NCI-H1436 (cell line): ENCODE results near the gene ARMH3.
"Not testable (repeated sequence)": the region's sequence is repeated elsewhere in the genome, so short reads cannot be mapped to it uniquely, and the experiment has no call there.

ENCODE experiments used
- DNase-seq: peaks from one replicate; lab custom pipeline; 2025; lab: John Stamatoyannopoulos, UW

The ARMH3 gene

DNA sequence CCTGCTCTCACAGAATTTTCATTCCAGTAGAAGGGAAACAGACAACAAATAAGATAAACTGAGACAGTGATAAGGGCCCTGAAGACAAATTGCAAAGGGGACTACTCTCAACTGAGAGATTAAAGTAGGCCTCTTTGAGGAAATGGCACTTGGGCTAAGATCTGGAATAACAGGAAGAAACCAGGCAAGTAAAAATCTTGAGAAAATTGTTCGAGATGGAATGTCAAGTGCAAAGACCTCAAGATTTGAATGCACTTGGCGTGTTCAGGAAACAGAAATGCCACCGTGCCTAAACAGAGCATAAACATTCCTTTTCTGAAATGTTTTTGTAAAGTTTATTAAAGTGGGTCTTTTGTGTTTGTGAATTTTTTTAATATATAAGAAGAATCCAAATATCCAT lies 10.7 kb downstream of the ARMH3 start:
- DNase-seq, result no peak

DNA sequence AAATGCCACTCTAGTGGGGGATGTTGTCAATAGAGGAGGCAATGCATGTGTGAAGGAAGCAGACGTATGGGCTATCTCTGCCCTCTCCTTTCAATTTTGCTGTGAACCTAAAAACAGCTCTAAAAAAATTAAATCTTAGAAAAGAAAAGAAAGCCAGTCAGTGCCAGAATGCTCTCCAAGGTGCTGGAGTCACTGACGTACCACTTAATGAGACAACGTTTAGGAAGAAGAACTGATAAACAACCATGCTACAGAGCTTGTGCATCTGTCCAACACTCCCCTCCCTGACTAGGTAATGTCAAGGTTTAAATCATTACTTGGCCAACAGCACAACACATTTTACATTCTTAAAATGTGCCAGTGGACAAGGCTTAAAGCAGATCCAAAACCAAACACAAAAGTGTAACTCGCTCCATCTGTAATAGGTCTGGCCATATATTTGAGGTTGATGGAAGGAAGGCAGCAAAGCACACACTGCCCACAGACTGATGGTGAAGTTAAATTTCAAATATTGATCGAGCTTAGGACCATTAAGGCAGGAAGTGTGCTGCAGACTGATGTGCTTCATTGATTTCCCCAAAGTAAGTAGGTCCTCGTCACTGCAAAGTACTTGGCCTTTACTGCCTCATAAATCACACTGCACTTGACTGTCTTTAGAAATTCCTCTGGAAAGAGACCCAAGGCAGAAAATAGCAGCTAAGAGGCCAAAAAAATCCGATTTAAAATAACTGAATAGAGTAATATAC lies 15.5 kb downstream of the ARMH3 start:
- DNase-seq, result no peak

DNA sequence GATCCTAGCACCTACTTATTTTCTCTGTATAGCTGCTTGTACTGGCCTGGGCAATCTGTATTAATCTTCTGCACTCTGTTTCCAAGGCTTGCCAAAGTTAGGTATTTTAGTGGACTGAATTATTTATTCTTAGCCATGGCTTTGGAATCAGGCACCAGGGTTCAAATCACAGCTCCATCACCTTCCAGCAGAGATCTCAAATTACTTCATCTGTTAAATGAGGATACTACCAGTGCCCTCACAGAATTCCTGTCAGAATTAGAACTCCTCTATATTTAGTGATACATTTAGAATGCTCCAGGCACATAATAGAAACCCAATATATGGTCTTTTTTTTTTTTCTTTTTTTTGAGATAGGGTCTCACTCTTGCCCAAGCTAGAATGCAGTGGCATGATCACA lies 17.6 kb downstream of the ARMH3 start:
- no peak for DNase-seq

DNA sequence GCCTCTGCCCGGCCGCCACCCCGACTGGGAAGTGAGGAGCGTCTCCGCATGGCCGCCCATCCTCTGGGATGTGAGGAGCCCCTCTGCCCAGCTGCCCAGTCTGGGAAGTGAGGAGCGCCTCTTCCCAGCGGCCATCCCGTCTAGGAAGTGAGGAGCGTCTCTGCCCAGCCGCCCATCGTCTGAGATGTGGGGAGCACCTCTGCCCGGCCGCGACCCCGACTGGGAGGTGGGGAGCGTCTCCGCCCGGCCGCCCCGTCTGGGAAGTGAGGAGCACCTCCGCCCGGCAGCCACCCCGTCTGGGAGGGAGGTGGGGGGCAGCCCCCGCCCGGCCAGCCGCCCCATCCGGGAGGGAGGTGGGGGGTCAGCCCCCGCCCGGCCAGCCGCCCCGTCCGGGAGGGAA lies 20.2 kb downstream of the ARMH3 start:
- DNase-seq, result not testable (repeated sequence)

DNA sequence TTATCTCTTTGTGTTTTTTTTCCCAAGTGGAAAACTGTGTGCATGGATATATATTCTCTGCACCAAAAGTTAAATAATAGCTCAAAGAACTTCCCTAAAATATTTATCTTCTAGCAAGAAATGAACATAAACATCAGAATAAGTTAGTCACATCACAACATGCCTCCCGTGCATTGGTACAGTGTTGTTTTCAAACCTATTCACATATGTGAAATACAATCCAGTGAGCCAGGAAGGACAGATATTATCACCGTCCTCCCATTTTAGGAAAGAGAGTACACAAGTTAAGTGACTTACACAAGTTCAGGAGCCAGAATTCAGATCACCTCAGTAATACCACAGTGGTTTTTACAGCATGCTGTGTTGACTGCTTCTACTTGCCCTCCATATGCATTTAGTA lies 22.2 kb downstream of the ARMH3 start:
- no peak for DNase-seq

DNA sequence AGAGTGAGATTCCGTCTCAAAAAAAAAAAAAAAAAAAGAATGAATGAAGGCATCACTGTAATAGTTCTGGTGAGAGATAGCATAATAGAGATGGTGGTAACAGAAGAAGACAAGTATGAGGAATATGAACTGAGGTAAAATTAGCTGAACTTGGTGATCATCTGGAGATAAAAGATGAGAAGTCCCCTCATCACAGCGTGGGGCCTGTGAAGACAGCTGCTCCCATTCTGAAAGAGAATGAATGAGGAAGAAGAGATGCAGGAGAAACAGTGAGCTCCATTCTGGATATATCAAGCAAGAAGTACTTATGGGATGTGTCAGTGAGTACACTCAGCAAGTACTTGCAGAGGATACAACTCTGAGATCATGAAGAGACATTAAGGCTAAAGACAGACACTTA lies 28.7 kb downstream of the ARMH3 start:
- DNase-seq, result no peak

DNA sequence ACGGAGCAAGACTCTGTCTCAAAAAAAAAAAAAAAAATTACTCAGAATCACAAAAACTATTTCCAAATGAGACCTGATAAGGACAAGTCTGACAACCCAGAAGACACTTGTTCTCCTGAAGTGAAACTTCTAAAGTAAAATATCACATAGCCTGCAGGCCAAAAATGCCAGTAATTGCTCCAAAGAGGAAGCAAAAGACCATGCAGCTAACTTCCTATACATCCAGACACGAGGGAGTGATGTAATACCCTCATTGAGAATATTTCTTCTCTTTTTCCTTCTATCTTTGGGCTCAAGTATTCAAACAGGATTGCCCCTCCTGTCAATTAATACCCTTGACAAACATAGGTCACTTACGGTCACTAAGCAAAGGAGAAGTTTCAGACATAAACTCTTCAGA lies 31.2 kb downstream of the ARMH3 start:
- DNase-seq, result no peak

DNA sequence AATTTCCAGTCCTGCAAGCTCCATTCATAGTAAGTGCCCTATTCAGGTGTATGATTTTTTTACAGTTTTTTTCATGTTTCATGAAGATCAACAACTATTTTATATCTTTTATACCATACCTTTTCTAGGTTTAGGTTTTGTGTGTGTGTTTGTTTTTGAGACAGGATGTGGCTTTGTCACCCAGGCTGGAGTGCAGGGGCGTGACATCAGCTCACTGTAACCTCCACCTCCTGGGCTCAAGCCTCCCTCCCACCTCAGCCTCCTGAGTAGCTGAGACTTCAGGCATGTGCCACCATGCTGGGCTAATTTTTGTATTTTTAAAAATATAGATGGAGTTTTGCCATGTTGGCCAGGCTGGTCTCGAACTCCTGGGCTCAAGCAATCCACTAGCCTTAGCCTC lies 35.0 kb downstream of the ARMH3 start:
- DNase-seq, result no peak

DNA sequence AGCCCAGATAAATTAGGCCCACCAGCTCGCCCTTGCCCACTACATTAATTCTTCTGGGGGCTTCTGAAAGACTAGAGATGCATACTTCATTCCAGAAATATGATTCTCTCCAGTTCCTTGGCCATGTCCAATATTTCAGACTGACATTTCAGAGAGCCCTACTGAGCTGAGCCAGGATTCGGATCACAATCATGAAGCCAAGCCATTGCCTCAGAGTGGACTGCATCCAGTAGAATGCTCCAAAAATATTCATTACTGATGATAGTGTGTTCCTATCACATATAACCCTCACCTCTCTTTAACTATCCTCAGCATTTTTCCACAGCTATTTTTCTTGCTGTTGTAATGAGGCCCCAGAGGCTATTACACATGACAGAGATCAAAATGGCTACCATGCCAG lies 38.7 kb downstream of the ARMH3 start:
- DNase-seq, result no peak

DNA sequence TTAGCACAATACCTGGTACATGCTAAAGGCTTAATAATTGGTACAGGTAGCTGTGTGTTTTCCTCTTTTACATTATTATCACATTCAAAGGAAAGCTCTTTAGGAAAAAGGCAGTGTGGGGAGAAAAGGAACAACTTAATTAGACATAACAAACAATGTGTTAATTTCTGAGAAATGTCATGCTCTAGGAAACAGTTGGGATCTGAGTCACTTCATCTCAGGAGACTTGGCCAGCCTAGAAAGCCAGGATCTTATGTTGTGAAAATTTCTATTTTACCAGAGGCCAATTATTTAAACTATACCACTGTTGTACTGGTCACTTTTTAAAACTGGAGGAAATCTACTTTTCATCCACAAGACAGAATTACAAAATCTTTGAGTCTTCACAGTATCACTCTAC lies 39.6 kb downstream of the ARMH3 start:
- DNase-seq, result no peak

DNA sequence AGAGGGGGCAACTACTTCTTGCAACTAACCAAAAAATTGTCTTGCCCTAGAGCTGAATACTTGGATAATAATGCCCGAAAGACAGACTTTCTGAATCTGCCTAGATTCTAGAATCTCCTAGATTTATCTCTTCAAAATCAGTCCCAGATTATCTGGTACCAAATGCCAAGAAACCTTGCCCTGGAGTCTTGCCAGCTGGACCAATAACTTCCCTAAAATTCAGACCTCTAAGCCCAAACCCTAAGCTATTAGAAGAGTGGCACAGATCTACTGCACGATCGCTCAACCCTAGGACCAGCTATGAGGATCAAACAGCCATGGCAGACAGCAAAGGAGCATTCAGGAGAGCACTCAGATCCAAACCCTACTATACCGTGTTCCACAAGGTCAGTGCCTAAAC lies 45.0 kb downstream of the ARMH3 start:
- no peak for DNase-seq

DNA sequence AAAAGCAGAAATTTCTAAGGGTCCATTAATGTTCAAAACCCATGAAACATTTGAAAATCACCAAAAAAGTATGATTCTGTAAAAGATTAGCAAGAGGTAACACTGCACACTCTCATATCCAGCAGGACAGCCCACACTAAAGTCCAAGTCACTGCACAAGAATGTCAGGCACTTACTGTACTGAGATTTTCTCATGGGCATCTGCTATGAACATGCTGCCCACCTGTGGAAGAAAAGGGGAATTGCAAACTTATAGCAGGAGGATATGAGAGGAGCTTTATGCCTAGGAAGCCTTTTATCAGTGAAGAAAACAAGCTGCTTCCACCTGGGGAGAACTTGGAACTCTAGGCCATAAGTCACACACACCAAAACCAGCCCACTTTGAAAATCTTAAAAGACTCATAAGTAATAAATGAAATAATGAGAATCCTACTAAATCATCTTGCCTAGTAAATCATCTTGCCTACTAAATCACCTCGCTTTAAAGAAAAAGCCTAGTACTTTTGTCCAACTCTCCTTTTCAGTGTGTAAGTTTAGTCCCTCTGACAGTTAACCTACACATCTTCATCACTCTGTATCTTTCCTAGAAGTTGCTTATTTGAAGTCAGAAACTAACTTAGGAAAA lies 46.1 kb downstream of the ARMH3 start:
- peak; percentile 52 for DNase-seq

DNA sequence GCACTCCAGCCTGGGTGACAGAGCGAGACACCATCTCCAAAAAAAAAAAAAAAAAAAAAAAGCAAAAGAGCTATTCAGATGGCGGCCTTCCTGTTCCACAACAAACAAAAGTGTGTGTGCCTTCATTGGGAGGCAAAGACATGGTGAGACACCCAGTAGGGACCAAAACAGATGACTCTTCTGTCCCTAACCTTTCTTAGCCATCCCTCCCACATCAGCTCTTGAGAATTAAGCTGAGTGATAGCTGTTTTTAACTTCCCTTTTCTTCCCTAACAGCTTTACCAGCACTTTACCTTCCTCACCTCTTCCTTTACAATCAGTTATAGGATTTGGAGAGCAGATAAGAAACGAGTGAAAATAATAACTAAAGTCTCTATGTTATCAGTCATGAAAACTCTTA lies 48.2 kb downstream of the ARMH3 start:
- DNase-seq, result no peak

DNA sequence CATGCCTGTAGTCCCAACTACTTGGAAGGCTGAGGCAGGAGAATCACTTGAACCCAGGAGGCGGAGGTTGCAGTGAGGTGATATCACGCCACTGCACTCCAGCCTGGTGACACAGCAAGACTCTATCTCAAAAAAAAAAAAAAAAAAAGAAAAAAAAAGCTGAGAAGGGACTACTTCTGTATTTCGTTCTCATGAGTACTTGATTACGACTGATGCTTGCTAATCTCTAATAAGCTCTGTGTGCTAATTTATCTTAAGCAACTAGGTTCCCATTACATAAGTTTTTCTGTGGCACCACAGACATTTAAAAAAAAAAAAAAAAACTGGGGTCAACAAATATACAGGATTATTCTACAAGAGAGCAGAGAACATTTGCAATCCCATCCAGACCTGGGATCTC lies 48.9 kb downstream of the ARMH3 start:
- DNase-seq, result not testable (repeated sequence)

DNA sequence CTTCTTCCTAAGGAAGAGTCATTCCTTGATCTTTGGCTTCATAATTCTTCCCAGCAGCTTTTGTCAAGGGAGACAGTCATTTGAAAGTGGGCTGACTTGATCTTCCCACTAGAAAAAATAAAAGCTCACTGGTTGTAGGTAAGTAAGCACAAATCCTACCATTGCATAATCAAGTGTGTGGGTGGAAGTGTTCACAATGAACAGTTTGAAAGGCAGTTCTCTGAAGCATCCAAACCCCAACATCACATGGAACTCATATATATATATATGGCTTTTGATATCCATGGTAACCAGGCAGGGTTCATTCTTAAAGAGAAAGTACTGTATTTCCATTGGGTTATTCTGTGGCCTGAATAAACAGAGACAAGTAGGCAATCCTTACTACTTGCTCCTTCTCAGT lies 51.6 kb downstream of the ARMH3 start:
- DNase-seq, result no peak

DNA sequence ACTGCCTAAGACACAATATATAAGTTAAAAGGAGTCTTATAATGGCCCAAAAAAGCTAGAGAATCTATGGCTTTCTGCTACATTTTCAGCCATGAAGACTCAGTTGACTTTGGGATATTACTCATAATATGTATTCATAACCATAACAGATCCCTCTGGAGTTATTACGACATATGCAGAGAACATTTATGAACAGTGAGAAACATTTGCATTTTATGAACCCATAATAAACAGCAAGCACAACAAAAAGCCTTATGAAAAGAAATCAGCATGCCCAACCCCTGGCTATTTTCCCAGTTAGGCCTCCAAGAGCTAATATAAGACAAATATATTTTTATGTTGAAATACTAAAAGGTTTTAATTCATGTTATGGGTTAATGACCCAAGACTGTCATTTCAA lies 52.4 kb downstream of the ARMH3 start:
- DNase-seq, result no peak

DNA sequence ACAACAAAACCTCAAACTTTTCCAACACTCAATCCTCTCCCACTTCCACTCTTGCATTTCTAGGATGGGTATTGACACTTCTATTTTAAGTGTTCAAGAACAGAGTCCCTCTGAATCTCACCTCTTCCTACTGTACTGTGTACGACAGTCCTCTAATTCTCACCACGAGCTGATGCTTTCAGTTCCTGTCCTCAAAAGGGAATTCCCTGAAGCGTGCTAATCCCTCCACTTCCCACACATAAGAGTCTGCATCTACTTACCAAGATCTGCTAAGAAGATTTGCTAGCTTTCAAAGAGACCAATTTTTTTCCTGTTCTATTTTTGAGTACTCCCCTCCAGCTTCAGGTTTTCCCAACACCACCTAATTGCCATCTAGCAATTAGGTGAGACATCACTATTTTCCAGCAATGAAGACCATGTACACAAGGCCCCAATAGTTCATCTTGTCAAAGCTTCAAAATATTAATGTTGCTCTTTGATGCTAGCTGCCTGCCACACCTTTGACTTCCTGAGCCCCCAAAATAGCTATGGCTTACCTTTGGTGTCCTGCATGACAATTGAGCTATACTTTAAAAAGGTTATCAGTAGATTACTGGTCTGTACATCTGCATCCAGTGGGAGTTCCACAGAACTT lies 54.4 kb downstream of the ARMH3 start:
- DNase-seq, result no peak

DNA sequence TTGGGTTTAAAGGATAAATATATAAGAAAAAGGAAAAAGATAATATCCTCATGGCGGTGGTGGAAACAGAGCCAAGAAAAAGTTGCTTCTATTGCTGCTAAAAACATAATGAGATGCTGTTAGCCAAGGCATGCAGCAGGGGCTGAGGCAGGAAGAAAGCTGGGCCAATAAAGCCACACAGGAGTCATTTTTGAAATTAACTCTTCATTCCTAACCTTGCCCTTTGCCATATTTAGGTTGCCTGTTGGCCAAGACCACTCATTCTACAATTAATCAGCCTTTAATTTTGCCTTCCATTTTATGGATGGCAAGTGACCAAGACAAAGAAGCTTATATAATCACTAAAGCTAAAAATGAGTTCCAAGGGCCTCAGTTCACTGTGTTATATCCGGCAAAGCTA lies 58.2 kb downstream of the ARMH3 start:
- DNase-seq, result no peak

DNA sequence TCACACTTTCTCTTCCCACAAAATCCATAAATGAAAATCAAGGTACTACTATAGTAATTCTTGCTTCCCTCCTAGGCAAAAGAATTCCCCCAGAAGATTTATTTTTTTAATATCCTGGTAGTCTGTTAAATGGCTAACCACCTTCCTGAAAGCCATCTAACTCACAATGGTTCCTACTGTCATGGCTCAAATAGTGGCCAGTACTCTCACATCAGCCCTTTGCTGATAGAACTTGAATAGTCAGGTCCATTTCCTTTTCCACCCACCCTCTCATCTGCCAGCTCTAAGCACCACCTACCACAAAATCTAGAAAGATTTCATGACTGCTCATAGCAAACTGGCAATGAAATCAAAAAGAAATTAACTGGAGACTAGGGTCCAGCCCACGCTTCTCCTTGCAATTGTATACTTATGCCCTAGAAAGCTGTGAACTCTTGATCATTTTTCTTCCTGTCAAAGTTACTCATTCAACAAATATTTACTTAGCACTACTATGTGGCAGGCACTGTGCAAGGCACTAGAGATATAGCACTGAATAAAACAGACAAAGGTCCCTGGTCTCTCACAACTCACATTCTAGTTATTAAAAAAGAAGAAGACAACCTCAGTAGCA lies 60.4 kb downstream of the ARMH3 start:
- no peak for DNase-seq

DNA sequence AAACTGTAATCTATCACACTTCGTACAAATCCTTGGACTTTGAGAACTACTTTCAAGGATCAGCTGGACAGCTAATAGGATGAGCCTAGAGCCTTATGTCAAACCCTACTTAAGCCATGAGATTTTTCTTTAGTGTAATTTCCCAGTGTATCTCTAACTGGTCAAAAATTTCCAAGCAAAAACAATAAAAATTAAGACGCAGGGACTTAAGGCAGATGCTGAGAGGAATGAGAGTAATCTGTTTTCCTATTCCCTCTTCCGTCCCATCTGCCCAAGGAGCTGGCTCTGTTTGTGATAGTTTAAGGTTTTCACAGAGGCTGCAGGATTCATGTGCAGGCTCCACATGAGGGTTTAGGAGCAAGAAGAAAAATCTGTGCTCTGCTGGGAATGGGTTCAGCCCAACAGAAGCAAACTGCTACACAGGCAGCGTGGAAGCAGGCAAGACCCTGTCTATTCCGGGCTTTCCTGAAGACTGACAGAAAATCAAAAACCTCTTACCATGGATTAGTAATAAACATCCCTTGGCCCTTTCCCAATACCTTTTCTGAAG lies 62.2 kb downstream of the ARMH3 start:
- DNase-seq, result no peak

DNA sequence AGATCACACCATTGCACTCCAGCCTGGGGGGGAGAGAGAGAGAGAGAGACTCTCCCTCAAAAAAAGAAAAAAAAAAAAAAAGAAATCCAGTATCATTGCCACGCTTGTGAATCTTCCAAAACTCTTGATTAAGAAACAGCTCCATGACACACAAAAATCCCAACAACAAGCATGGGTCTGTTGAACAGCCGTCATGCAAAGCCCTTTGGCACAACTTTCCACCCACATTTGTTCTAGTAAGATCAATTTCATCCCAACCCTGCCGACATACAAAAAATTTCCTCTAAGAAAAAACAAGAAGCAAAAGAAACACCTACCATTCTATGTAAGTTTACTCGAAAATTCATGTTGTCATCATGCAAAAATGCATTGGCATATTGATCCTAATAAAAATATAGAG lies 62.8 kb downstream of the ARMH3 start:
- no peak for DNase-seq

DNA sequence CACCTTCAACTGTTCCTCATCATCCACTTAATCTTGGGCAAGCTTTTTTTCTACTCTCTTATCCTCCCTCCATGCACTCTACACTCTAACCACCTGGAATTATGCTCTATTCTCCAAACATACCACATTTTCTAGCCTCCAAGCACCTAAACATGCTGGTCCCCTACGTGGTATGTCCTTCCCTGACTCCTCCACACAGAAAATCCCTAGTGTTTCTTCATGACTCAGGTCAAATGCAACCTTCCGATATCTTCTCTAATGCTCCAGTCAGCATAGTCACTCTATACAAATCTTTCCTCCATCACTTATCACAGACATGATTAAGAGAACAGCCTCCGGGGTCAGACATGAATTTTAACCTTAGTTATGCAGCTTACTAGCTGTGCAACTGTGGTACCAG lies 68.8 kb downstream of the ARMH3 start:
- DNase-seq, result no peak

DNA sequence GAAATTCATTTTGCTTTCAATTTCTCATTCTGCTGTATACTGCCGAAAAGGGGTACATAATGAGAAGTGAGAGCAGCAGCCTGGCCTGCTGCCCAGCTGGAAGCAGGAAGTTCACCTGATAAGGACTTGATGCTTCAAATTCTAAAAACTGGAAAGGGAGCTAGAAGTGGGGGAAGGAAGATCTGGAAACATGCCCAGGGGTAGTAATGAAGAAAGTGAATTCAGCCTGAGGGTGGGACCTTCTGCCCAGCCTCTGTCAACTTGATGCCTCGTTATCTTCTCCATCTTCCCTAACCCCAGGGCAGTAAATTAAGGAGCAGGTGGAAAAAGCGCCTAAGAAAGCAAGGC lies 69.4 kb downstream of the ARMH3 start:
- DNase-seq, result no peak
